H9 (cell line): ENCODE results near the gene RYR3. TPM values are rescaled to one million over a fixed set of nuclear protein-coding genes. Genes with fewer than 3 reads are reported as not detected.

Experiments
- DNase-seq: peaks from one replicate; pipeline ENCODE4 v3.0.0-alpha.2; 2017
- H2AFZ ChIP-seq: one replicate; pipeline ENCODE4 v1.6.1; 2013; ENCODE audit warnings: mild to moderate bottlenecking, low read length, control low read depth, moderate library complexity
- H2AK5ac ChIP-seq: 2 replicates; pipeline ENCODE4 v1.6.1; 2013; ENCODE audit warnings: low read length, control low read depth, mixed read lengths; ENCODE audit not compliant: insufficient read length
- H2BK120ac ChIP-seq: one replicate; pipeline ENCODE4 v1.6.1; 2013; ENCODE audit warnings: low read depth, mild to moderate bottlenecking, low read length, control low read depth, inconsistent platforms; ENCODE audit not compliant: poor library complexity, severe bottlenecking
- H2BK12ac ChIP-seq: 2 replicates; pipeline ENCODE4 v1.6.1; 2013; ENCODE audit warnings: low read length, control low read depth, mixed read lengths, low read depth; ENCODE audit not compliant: insufficient read length
- H2BK15ac ChIP-seq: 2 replicates; pipeline ENCODE4 v1.6.1; 2013; ENCODE audit warnings: low read depth, low read length, control low read depth
- H2BK20ac ChIP-seq: one replicate; pipeline ENCODE4 v1.6.1; 2013; ENCODE audit warnings: low read depth, mild to moderate bottlenecking, low read length, control low read depth, inconsistent platforms; ENCODE audit not compliant: poor library complexity, severe bottlenecking
- H2BK5ac ChIP-seq: 2 replicates; pipeline ENCODE4 v1.6.1; 2013; ENCODE audit warnings: low read length, control low read depth, mixed read lengths; ENCODE audit not compliant: insufficient read length
- H3K14ac ChIP-seq: 2 replicates; pipeline ENCODE4 v1.6.1; 2013; ENCODE audit warnings: low read length, control low read depth; ENCODE audit not compliant: insufficient read depth
- H3K18ac ChIP-seq: 2 replicates; pipeline ENCODE4 v1.6.1; 2013; ENCODE audit warnings: low read depth, mild to moderate bottlenecking, mixed read lengths, low read length, control low read depth; ENCODE audit not compliant: insufficient read length
- H3K23ac ChIP-seq: 2 replicates; pipeline ENCODE4 v1.6.1; 2013; ENCODE audit warnings: low read length, control low read depth, mixed read lengths, low read depth; ENCODE audit not compliant: insufficient read length
- H3K23me2 ChIP-seq: 2 replicates; pipeline ENCODE4 v1.6.1; 2013; ENCODE audit warnings: low read depth, mild to moderate bottlenecking, mixed read lengths, low read length, control low read depth; ENCODE audit not compliant: insufficient read length, poor library complexity, severe bottlenecking
- H3K27ac ChIP-seq: 2 replicates; pipeline ENCODE4 v1.5.1; 2013; ENCODE audit warnings: low read length, control low read depth, mixed read lengths, low read depth; ENCODE audit not compliant: insufficient read length
- H3K27me3 ChIP-seq: 2 replicates; pipeline ENCODE4 v1.6.1; 2013; ENCODE audit warnings: low read length, control low read depth, inconsistent platforms; ENCODE audit not compliant: insufficient read depth
- H3K4ac ChIP-seq: 2 replicates; pipeline ENCODE4 v1.6.1; 2013; ENCODE audit warnings: low read depth, mild to moderate bottlenecking, control low read depth, inconsistent platforms, low read length, moderate library complexity
- H3K4me1 ChIP-seq: 2 replicates; pipeline ENCODE4 v1.6.1; 2013; ENCODE audit warnings: low read length, control low read depth, inconsistent platforms; ENCODE audit not compliant: insufficient read depth
- H3K4me2 ChIP-seq: 2 replicates; pipeline ENCODE4 v1.6.1; 2013; ENCODE audit warnings: low read length, control low read depth, mixed read lengths; ENCODE audit not compliant: insufficient read length, insufficient read depth
- H3K56ac ChIP-seq: 2 replicates; pipeline ENCODE4 v1.6.1; 2013; ENCODE audit warnings: low read depth, mild to moderate bottlenecking, mixed read lengths, low read length, control low read depth; ENCODE audit not compliant: insufficient read length
- H3K79me1 ChIP-seq: 2 replicates; pipeline ENCODE4 v1.6.1; 2013; ENCODE audit warnings: low read depth, mild to moderate bottlenecking, moderate library complexity, low read length, control low read depth, inconsistent platforms; ENCODE audit not compliant: insufficient read depth, poor library complexity, severe bottlenecking
- H3K79me2 ChIP-seq: 2 replicates; pipeline ENCODE4 v1.6.1; 2013; ENCODE audit warnings: low read length, control low read depth, inconsistent platforms; ENCODE audit not compliant: insufficient read depth
- H3K9ac ChIP-seq: 2 replicates; pipeline ENCODE4 v1.6.1; 2013; ENCODE audit warnings: low read length, control low read depth, mixed read lengths; ENCODE audit not compliant: insufficient read length; ENCODE audit errors: extremely low read depth
- H3K9me3 ChIP-seq: one replicate; pipeline ENCODE4 v1.6.1; 2013; ENCODE audit warnings: low read depth, low read length, inconsistent platforms; ENCODE audit not compliant: control insufficient read depth
- H3T11ph ChIP-seq: one replicate; pipeline ENCODE4 v1.6.1; 2013; ENCODE audit warnings: mild to moderate bottlenecking, low read length, control low read depth, inconsistent platforms
- H4K20me1 ChIP-seq: one replicate; pipeline ENCODE4 v1.6.1; 2013; ENCODE audit not compliant: control insufficient read depth, insufficient read length, insufficient read depth
- H4K5ac ChIP-seq: 2 replicates; pipeline ENCODE4 v1.6.1; 2013; ENCODE audit warnings: low read depth, mild to moderate bottlenecking, mixed read lengths, low read length, control low read depth; ENCODE audit not compliant: insufficient read length
- H4K8ac ChIP-seq: replicated peaks from 2 replicates; pipeline ENCODE4 v1.6.1; 2013; ENCODE audit warnings: low read length, control low read depth, mixed read lengths, low read depth; ENCODE audit not compliant: insufficient read length
- H4K91ac ChIP-seq: 2 replicates; pipeline ENCODE4 v1.6.1; 2013; ENCODE audit warnings: low read depth, mild to moderate bottlenecking, moderate library complexity, mixed read lengths, low read length, control low read depth; ENCODE audit not compliant: insufficient read length
- H3K27ac Mint-ChIP-seq, 3 experiments: 2 replicates in 2 of 3; 3 replicates in 1 of 3; pipeline ENCODE4 v1.8.0; 2020 to 2021; ENCODE audit warnings: mixed read lengths in 3 of 3, mild to moderate bottlenecking in 1 of 3, moderate library complexity in 1 of 3
- H3K27me3 Mint-ChIP-seq: 2 replicates; pipeline ENCODE4 v1.8.0; 2021; ENCODE audit warnings: low read depth, mild to moderate bottlenecking, moderate library complexity, mixed read lengths
- H3K36me3 Mint-ChIP-seq, 3 experiments: 2 replicates in 2 of 3; 3 replicates in 1 of 3; pipeline ENCODE4 v1.8.0; 2020 to 2021; ENCODE audit warnings: low read depth in 3 of 3, mixed read lengths in 3 of 3; ENCODE audit not compliant: insufficient read depth in 1 of 3
- H3K4me1 Mint-ChIP-seq, 2 experiments: 2 replicates each; pipeline ENCODE4 v1.8.0; 2020; ENCODE audit warnings: mixed read lengths in 2 of 2
- H3K4me3 Mint-ChIP-seq, 2 experiments: 2 replicates in 1 of 2; 3 replicates in 1 of 2; pipeline ENCODE4 v1.8.0; 2020 to 2021; ENCODE audit warnings: mild to moderate bottlenecking in 2 of 2, mixed read lengths in 2 of 2, moderate library complexity in 1 of 2
- H3K9me3 Mint-ChIP-seq, 2 experiments: 2 replicates in 1 of 2; 3 replicates in 1 of 2; pipeline ENCODE4 v1.8.0; 2020; ENCODE audit warnings: mild to moderate bottlenecking in 2 of 2, mixed read lengths in 2 of 2, moderate library complexity in 1 of 2
- WGBS: extraction: QIAGEN DNeasy Blood & Tissue Kit; methylation state at CpG from one replicate; pipeline ENCODE4 v1.1.7; 2013; ENCODE audit warnings: missing lambda C conversion rate, low lambda C conversion rate, mixed read lengths; ENCODE audit not compliant: insufficient read length; ENCODE audit errors: extremely low coverage; 5-methylcytosine and 5-hydroxymethylcytosine counted together
- total RNA-seq: library from RNA; stranded (reverse); gene quantifications from 2 replicates; pipeline ENCODE4 v1.2.1, GENCODE V29; 2021
- TF ChIP-seq, protein P1 (sequence below): fragments of 200-600 bp; sonication (generic); conservative IDR thresholded peaks from 3 replicates; pipeline ENCODE4 v1.8.0; 2021; ENCODE audit warnings: antibody characterized with exemption, mild to moderate bottlenecking

RYR3 gene
- total RNA-seq, 1 experiment from 2014 or later: 0.85 TPM

DNA sequence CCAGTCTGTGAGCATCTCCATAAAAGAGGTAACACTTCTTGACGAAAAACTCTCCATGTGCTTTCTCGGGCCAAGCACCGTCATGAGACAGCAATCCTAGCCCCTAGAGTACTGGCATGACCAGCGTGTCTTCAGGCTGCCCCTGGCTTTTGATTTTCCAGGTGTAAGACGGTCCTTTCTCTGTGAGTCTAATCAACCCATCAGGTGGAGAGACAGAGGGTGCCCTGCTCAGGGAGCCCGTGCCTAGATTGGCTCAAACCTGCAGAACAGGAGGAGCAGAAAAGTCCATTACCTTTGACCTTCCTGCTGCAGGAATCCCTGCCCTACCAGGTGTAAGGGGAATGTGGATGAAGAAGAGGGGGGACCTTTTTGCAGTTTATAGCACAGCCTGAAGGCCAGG lies 548.1 kb downstream of the RYR3 start:
- Mint-ChIP-seq H3K4me1 (peaks cover 19 to 24% of the 10 kb centered on the region in 2 experiments), H3K36me3 (peaks cover 0 to 4% (median 4%) of the 10 kb centered on the region in 3 experiments; a peak in 4 of 7 replicates), H3K27ac (no peak overlapping the region; a peak in 1 of 7 replicates), H3K4me3 (no peak overlapping the region), H3K9me3 (no peaks in the 10 kb centered on the region), H3K27me3 (no peaks in the 10 kb centered on the region)
- no peak overlapping the region for H2BK12ac ChIP-seq
- H2BK20ac ChIP-seq: no peak overlapping the region
- no peaks in the 10 kb centered on the region for H3K79me2 ChIP-seq
- no peak overlapping the region for H4K5ac ChIP-seq
- H3T11ph ChIP-seq: no peak overlapping the region
- no peak overlapping the region for H3K18ac ChIP-seq
- no peak overlapping the region for H3K4me2 ChIP-seq
- H3K14ac ChIP-seq: no peak overlapping the region
- no peak for DNase-seq
- H2BK15ac ChIP-seq: no peak overlapping the region
- H4K91ac ChIP-seq: no peak overlapping the region
- no peaks in the 10 kb centered on the region for H3K79me1 ChIP-seq
- TF ChIP-seq, protein P1, sequence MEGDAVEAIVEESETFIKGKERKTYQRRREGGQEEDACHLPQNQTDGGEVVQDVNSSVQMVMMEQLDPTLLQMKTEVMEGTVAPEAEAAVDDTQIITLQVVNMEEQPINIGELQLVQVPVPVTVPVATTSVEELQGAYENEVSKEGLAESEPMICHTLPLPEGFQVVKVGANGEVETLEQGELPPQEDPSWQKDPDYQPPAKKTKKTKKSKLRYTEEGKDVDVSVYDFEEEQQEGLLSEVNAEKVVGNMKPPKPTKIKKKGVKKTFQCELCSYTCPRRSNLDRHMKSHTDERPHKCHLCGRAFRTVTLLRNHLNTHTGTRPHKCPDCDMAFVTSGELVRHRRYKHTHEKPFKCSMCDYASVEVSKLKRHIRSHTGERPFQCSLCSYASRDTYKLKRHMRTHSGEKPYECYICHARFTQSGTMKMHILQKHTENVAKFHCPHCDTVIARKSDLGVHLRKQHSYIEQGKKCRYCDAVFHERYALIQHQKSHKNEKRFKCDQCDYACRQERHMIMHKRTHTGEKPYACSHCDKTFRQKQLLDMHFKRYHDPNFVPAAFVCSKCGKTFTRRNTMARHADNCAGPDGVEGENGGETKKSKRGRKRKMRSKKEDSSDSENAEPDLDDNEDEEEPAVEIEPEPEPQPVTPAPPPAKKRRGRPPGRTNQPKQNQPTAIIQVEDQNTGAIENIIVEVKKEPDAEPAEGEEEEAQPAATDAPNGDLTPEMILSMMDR: no peak
- no peak overlapping the region for H3K56ac ChIP-seq
- no peak overlapping the region for H2BK120ac ChIP-seq
- H4K8ac ChIP-seq: no peak overlapping the region
- H2AFZ ChIP-seq: no peak overlapping the region
- no peak overlapping the region for H2AK5ac ChIP-seq
- H3K27me3 ChIP-seq: no peaks in the 10 kb centered on the region
- no peaks in the 10 kb centered on the region for H3K23me2 ChIP-seq
- no peaks in the 10 kb centered on the region for H3K9me3 ChIP-seq
- H3K23ac ChIP-seq: no peak overlapping the region
- H2BK5ac ChIP-seq: no peak overlapping the region
- H4K20me1 ChIP-seq: no peaks in the 10 kb centered on the region
- no peak overlapping the region for H3K9ac ChIP-seq
- no CpG with 5 or more reads among the region's 6 CpGs for WGBS
- no peak overlapping the region for H3K4ac ChIP-seq
- no peaks in the 10 kb centered on the region; the same call in 1 of the 2 replicates for H3K4me1 ChIP-seq
- no peak overlapping the region for H3K27ac ChIP-seq
